ENCODE measurements around the gene HSD3B1. TPM values are rescaled to one million over a fixed set of nuclear protein-coding genes. Genes with fewer than 3 reads are reported as not detected.

Gene HSD3B1
- polyA plus RNA-seq, 1 of the 3 experiments (the other 2 are of a cell fraction) = not detected

DNA sequence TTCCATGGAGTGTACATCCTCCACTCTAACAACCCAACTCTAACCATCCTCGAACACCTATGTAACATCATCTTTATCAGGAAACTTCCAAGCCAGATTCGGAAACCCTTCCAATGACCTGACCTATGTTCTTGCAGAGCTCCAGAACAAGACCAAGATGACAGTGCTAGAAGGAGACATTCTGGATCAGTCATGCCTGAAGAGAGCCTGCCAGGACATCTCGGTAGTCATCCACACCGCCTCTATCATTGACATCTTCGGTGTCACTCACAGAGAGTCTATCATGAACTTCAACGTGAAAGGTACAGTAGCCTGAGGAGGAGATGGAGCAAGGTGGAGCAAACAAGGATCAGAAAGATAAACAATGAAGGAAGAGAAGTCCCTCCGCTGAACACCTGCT is 36.1 kb upstream of the HSD3B1 start:
- POLR2A ChIA-PET = no interaction called here
- H2AFZ ChIP-seq (ENCODE audit: low read depth) = no peak overlapping the region
- WGBS (ENCODE audit: low lambda C conversion rate) = 1% methylated on average over 7 of the region's 7 CpGs

More for the DNA sequence above, 36.1 kb upstream of the HSD3B1 start:
- no peaks in the 10 kb centered on the region for H3K9me2 ChIP-seq
- H3K4me1 ChIP-seq (ENCODE audit: control insufficient read depth in 1 of 2, insufficient read depth in 2 of 2, low read depth in 1 of 2, low read length in 1 of 2) = no peaks in the 10 kb centered on the region
- no peaks in the 10 kb centered on the region for H3K79me2 ChIP-seq (ENCODE audit: insufficient read depth)
- no peak overlapping the region for H3K4me2 ChIP-seq
- CTCF ChIA-PET = no interaction called here
- H3K9me3 ChIP-seq = no peaks in the 10 kb centered on the region
- no peaks in the 10 kb centered on the region for H3F3A ChIP-seq (replicated peaks; ENCODE audit: insufficient read depth)
- H3K27ac ChIP-seq (ENCODE audit: low read depth in 2 of 2, low read length in 1 of 2) = no peak overlapping the region
- peaks cover 38% of the 10 kb centered on the region; the same call in 1 of the 2 replicates for H3K27me3 ChIP-seq (ENCODE audit: insufficient read depth)
- TF ChIP-seq EP300 (IDR thresholded peaks at IDR 0.05; ENCODE audit: borderline replicate concordance in 1 of 2, low read depth in 1 of 2, low read length in 1 of 2) (no peak), NFIC (IDR thresholded peaks at IDR 0.05; ENCODE audit: borderline replicate concordance) (no peak), GATA2 (CRISPR knock-in tag; IDR thresholded peaks at IDR 0.05) (no peak), GABPA (IDR thresholded peaks at IDR 0.05; ENCODE audit: low read depth) (no peak), MEF2A (IDR thresholded peaks at IDR 0.05; ENCODE audit: borderline replicate concordance, low read depth) (no peak), TAF1 (IDR thresholded peaks at IDR 0.05; ENCODE audit: borderline replicate concordance, low read depth, low read length) (no peak), RAD21 (IDR thresholded peaks at IDR 0.05; ENCODE audit: low read length) (no peak), FOSL2 (IDR thresholded peaks at IDR 0.05; ENCODE audit: borderline replicate concordance, low read depth) (no peak), MXI1 (IDR thresholded peaks at IDR 0.05; ENCODE audit: low read depth, low read length) (no peak), YY1 (IDR thresholded peaks at IDR 0.05; ENCODE audit: low read depth) (no peak), FOXJ3 (CRISPR knock-in tag; IDR thresholded peaks at IDR 0.05) (no peak), FOXM1 (IDR thresholded peaks at IDR 0.05; ENCODE audit: low read depth) (no peak), CHD2 (IDR thresholded peaks at IDR 0.05; ENCODE audit: low read length, partially characterized antibody) (no peak), RFX5 (IDR thresholded peaks at IDR 0.05; ENCODE audit: low read length) (no peak), EZH2phosphoT487 (IDR thresholded peaks at IDR 0.05; ENCODE audit: borderline replicate concordance, low read depth) (no peak), NRF1 (IDR thresholded peaks at IDR 0.05; ENCODE audit: low read depth, low read length) (no peak)
- TF ChIP-seq, protein P1, sequence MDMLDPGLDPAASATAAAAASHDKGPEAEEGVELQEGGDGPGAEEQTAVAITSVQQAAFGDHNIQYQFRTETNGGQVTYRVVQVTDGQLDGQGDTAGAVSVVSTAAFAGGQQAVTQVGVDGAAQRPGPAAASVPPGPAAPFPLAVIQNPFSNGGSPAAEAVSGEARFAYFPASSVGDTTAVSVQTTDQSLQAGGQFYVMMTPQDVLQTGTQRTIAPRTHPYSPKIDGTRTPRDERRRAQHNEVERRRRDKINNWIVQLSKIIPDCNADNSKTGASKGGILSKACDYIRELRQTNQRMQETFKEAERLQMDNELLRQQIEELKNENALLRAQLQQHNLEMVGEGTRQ (IDR thresholded peaks at IDR 0.05; ENCODE audit: borderline replicate concordance, low read depth, low read length) = no peak
- TF ChIP-seq, protein P2, sequence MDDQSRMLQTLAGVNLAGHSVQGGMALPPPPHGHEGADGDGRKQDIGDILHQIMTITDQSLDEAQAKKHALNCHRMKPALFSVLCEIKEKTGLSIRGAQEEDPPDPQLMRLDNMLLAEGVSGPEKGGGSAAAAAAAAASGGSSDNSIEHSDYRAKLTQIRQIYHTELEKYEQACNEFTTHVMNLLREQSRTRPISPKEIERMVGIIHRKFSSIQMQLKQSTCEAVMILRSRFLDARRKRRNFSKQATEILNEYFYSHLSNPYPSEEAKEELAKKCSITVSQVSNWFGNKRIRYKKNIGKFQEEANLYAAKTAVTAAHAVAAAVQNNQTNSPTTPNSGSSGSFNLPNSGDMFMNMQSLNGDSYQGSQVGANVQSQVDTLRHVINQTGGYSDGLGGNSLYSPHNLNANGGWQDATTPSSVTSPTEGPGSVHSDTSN (IDR thresholded peaks at IDR 0.05) = no peak
- TF ChIP-seq, protein P3, sequence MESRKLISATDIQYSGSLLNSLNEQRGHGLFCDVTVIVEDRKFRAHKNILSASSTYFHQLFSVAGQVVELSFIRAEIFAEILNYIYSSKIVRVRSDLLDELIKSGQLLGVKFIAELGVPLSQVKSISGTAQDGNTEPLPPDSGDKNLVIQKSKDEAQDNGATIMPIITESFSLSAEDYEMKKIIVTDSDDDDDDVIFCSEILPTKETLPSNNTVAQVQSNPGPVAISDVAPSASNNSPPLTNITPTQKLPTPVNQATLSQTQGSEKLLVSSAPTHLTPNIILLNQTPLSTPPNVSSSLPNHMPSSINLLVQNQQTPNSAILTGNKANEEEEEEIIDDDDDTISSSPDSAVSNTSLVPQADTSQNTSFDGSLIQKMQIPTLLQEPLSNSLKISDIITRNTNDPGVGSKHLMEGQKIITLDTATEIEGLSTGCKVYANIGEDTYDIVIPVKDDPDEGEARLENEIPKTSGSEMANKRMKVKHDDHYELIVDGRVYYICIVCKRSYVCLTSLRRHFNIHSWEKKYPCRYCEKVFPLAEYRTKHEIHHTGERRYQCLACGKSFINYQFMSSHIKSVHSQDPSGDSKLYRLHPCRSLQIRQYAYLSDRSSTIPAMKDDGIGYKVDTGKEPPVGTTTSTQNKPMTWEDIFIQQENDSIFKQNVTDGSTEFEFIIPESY (IDR thresholded peaks at IDR 0.05; ENCODE audit: borderline replicate concordance, low read depth) = no peak
- TF ChIP-seq, protein P4, sequence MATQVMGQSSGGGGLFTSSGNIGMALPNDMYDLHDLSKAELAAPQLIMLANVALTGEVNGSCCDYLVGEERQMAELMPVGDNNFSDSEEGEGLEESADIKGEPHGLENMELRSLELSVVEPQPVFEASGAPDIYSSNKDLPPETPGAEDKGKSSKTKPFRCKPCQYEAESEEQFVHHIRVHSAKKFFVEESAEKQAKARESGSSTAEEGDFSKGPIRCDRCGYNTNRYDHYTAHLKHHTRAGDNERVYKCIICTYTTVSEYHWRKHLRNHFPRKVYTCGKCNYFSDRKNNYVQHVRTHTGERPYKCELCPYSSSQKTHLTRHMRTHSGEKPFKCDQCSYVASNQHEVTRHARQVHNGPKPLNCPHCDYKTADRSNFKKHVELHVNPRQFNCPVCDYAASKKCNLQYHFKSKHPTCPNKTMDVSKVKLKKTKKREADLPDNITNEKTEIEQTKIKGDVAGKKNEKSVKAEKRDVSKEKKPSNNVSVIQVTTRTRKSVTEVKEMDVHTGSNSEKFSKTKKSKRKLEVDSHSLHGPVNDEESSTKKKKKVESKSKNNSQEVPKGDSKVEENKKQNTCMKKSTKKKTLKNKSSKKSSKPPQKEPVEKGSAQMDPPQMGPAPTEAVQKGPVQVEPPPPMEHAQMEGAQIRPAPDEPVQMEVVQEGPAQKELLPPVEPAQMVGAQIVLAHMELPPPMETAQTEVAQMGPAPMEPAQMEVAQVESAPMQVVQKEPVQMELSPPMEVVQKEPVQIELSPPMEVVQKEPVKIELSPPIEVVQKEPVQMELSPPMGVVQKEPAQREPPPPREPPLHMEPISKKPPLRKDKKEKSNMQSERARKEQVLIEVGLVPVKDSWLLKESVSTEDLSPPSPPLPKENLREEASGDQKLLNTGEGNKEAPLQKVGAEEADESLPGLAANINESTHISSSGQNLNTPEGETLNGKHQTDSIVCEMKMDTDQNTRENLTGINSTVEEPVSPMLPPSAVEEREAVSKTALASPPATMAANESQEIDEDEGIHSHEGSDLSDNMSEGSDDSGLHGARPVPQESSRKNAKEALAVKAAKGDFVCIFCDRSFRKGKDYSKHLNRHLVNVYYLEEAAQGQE (IDR thresholded peaks at IDR 0.05; ENCODE audit: low read depth, low read length) = no peak
- H3K4me3 ChIP-seq (ENCODE audit: low read depth in 2 of 2, low read length in 1 of 2) = no peak overlapping the region
- no peaks in the 10 kb centered on the region for H3K36me3 ChIP-seq (replicated peaks in 1 of 2; ENCODE audit: control insufficient read depth in 1 of 2, insufficient read depth in 2 of 2, low read length in 1 of 2)
- no peaks in the 10 kb centered on the region for H4K20me1 ChIP-seq (ENCODE audit: insufficient read depth)
- DNase-seq = no peak
- H3K9ac ChIP-seq = no peak overlapping the region
